ENCODE data around the gene NEK8. TPM values are rescaled to one million over a fixed set of nuclear protein-coding genes. Genes with fewer than 3 reads are reported as not detected.

Gene NEK8
- polyA plus RNA-seq, 3 donors: 2.7 to 9.6 (median 3.1) TPM

- Histone ChIP-seq H3K9me3 (replicated peaks in 1 of 2; ENCODE audit: control insufficient read depth in 1 of 2, insufficient read depth in 1 of 2, low read length in 2 of 2) (no peaks in the 10 kb centered on the region), H3K4me2 (replicated peaks; ENCODE audit: extremely low read depth, low read length, poor library complexity, severe bottlenecking) (no peak overlapping the region), H2AFZ (ENCODE audit: insufficient read depth, low read depth, low read length, poor library complexity, severe bottlenecking) (no peak overlapping the region), H3K4me3 (replicated peaks in 1 of 3; ENCODE audit: low read depth in 2 of 3, low read length in 3 of 3) (no peak overlapping the region), H3K27ac (ENCODE audit: low read depth in 1 of 2, low read length in 2 of 2) (no peak overlapping the region), H4K20me1 (ENCODE audit: insufficient read depth, low read length) (peaks cover 13% of the 10 kb centered on the region), H3K27me3 (ENCODE audit: control insufficient read depth in 2 of 2, insufficient read depth in 2 of 2, low read length in 2 of 2) (peaks cover 4 to 15% of the 10 kb centered on the region in 2 donors), H3K79me2 (ENCODE audit: insufficient read depth, low read length) (no peaks in the 10 kb centered on the region), H3K4me1 (ENCODE audit: control insufficient read depth in 1 of 2, insufficient read depth in 2 of 2, low read length in 2 of 2) (peaks cover 16 to 19% of the 10 kb centered on the region in 2 donors), H3K36me3 (replicated peaks in 1 of 2; ENCODE audit: control insufficient read depth in 1 of 2, insufficient read depth in 2 of 2, low read length in 2 of 2) (no peaks in the 10 kb centered on the region), H3K9ac (ENCODE audit: insufficient read depth, low read length, poor library complexity, severe bottlenecking) (no peak overlapping the region)
- Mint-ChIP-seq H3K36me3 (peaks cover 7 to 8% of the 10 kb centered on the region in 2 donors), H3K4me1 (peaks cover 13% of the 10 kb centered on the region), H3K27me3 (ENCODE audit: low read depth in 3 of 3) (peaks cover 8 to 24% (median 18%) of the 10 kb centered on the region in 3 donors), H3K27ac (peak overlapping the region in 2 of 7 donors; percentile 24 to 79), H3K4me3 (no peak overlapping the region), H3K9me3 (peaks cover 0 to 5% (median 0%) of the 10 kb centered on the region in 7 donors)
- 92% methylated on average over 13 of the region's 18 CpGs for WGBS (ENCODE audit: insufficient coverage)
- TF ChIP-seq, protein P1, sequence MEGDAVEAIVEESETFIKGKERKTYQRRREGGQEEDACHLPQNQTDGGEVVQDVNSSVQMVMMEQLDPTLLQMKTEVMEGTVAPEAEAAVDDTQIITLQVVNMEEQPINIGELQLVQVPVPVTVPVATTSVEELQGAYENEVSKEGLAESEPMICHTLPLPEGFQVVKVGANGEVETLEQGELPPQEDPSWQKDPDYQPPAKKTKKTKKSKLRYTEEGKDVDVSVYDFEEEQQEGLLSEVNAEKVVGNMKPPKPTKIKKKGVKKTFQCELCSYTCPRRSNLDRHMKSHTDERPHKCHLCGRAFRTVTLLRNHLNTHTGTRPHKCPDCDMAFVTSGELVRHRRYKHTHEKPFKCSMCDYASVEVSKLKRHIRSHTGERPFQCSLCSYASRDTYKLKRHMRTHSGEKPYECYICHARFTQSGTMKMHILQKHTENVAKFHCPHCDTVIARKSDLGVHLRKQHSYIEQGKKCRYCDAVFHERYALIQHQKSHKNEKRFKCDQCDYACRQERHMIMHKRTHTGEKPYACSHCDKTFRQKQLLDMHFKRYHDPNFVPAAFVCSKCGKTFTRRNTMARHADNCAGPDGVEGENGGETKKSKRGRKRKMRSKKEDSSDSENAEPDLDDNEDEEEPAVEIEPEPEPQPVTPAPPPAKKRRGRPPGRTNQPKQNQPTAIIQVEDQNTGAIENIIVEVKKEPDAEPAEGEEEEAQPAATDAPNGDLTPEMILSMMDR (IDR thresholded peaks at IDR 0.05): no peak
- intact Hi-C loops (cut with micrococcal nuclease): loop anchor here in 1 of 2 donors (10.0 kb wide), 1 partner anchor 206 kb away; the partner anchor contains the start of gene PHF12
- no peak for DNase-seq
These were observed 20.4 kb downstream of the NEK8 start for GRCh38 chr17:28748852-28749515.

DNA sequence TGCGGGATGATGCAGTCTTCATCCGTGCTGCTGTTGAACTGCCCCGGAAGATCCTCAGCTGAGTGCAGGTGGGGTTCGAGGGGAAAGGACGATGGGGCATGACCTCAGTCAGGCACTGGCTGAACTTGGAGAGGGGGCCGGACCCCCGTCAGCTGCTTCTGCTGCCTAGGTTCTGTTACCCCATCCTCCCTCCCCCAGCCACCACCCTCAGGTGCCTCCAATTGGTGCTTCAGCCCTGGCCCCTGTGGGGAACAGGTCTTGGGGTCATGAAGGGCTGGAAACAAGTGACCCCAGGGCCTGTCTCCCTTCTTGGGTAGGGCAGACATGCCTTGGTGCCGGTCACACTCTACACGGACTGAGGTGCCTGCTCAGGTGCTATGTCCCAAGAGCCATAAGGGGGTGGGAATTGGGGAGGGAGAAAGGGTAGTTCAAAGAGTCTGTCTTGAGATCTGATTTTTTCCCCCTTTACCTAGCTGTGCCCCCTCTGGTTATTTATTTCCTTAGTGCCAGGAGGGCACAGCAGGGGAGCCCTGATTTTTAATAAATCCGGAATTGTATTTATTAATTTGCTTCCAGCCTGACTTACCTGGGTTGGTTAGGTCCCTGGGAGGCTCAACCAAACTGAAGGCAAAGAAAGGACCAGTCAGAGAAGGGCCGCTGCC is 21.1 kb downstream of the NEK8 start:
- Mint-ChIP-seq H3K9me3 (peaks cover 0 to 5% (median 0%) of the 10 kb centered on the region in 7 donors), H3K4me3 (no peak overlapping the region), H3K4me1 (peaks cover 10% of the 10 kb centered on the region), H3K36me3 (peaks cover 7 to 8% of the 10 kb centered on the region in 2 donors), H3K27me3 (ENCODE audit: low read depth in 3 of 3) (peaks cover 5 to 20% (median 15%) of the 10 kb centered on the region in 3 donors), H3K27ac (no peak overlapping the region)
- DNase-seq: no peak
- peaks cover 13% of the 10 kb centered on the region for H4K20me1 ChIP-seq (ENCODE audit: insufficient read depth, low read length)
- H3K4me1 ChIP-seq (ENCODE audit: control insufficient read depth in 1 of 2, insufficient read depth in 2 of 2, low read length in 2 of 2): peaks cover 11 to 12% of the 10 kb centered on the region in 2 donors
- no peak overlapping the region for H2AFZ ChIP-seq (ENCODE audit: insufficient read depth, low read depth, low read length, poor library complexity, severe bottlenecking)
- no peak overlapping the region for H3K27ac ChIP-seq (ENCODE audit: low read depth in 1 of 2, low read length in 2 of 2)
- H3K9me3 ChIP-seq (replicated peaks in 1 of 2; ENCODE audit: control insufficient read depth in 1 of 2, insufficient read depth in 1 of 2, low read length in 2 of 2): no peaks in the 10 kb centered on the region
- 66% methylated on average over 7 of the region's 11 CpGs for WGBS (ENCODE audit: insufficient coverage)
- intact Hi-C loops (cut with micrococcal nuclease): loop anchor here (1.0 to 10.0 kb wide), 3 partner anchors 22 to 205 kb away; partner anchors contain the start of genes PHF12 (in 1 of the 2) and TLCD1 (in 1 of the 2)
- peaks cover 2 to 10% of the 10 kb centered on the region in 2 donors for H3K27me3 ChIP-seq (ENCODE audit: control insufficient read depth in 2 of 2, insufficient read depth in 2 of 2, low read length in 2 of 2)
- no peaks in the 10 kb centered on the region for H3K36me3 ChIP-seq (replicated peaks in 1 of 2; ENCODE audit: control insufficient read depth in 1 of 2, insufficient read depth in 2 of 2, low read length in 2 of 2)
- H3K79me2 ChIP-seq (ENCODE audit: insufficient read depth, low read length): no peaks in the 10 kb centered on the region
- H3K4me2 ChIP-seq (replicated peaks; ENCODE audit: extremely low read depth, low read length, poor library complexity, severe bottlenecking): no peak overlapping the region
- no peak overlapping the region for H3K9ac ChIP-seq (ENCODE audit: insufficient read depth, low read length, poor library complexity, severe bottlenecking)
- TF ChIP-seq, protein P1 (IDR thresholded peaks at IDR 0.05): no peak
- no peak overlapping the region for H3K4me3 ChIP-seq (replicated peaks in 1 of 3; ENCODE audit: low read depth in 2 of 3, low read length in 3 of 3)
